Measurements from ENCODE around the gene UPK3A. TPM values are rescaled to one million over a fixed set of nuclear protein-coding genes. Genes with fewer than 3 reads are reported as not detected.
A peak's percentile ranks its signal among the peaks of the same experiment; 100 is the strongest.

UPK3A gene
- total RNA-seq, 4 donors from 2014 or later = not detected

DNA sequence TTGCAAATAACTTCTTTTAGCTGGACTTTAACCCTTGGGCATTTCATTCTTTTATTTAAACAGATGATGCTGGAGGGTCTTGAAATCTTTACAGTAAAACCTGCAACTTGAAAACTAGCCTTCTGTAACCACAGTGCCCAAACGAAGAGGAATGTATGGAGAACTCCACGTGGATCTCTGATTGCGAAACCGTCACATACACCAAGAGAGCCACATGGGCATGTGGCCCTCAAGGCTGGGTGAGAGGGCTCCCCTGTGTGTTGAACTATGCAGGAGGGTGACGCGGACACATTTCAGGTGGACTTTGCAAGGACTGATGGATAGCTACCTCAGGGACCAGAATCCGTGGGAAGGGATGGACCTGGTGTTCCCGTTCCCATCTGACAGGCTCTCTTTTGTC lies 55.6 kb downstream of the UPK3A start:
- DNase-seq (ENCODE audit: extremely low spot score) = no peak
- TF ChIP-seq, protein P1, sequence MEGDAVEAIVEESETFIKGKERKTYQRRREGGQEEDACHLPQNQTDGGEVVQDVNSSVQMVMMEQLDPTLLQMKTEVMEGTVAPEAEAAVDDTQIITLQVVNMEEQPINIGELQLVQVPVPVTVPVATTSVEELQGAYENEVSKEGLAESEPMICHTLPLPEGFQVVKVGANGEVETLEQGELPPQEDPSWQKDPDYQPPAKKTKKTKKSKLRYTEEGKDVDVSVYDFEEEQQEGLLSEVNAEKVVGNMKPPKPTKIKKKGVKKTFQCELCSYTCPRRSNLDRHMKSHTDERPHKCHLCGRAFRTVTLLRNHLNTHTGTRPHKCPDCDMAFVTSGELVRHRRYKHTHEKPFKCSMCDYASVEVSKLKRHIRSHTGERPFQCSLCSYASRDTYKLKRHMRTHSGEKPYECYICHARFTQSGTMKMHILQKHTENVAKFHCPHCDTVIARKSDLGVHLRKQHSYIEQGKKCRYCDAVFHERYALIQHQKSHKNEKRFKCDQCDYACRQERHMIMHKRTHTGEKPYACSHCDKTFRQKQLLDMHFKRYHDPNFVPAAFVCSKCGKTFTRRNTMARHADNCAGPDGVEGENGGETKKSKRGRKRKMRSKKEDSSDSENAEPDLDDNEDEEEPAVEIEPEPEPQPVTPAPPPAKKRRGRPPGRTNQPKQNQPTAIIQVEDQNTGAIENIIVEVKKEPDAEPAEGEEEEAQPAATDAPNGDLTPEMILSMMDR (IDR thresholded peaks at IDR 0.05) = no peak
- no peak for TF ChIP-seq POLR2AphosphoS5 (IDR thresholded peaks at IDR 0.05)
- TF ChIP-seq POLR2A (IDR thresholded peaks at IDR 0.05; ENCODE audit: low read depth) = no peak
- no peak for TF ChIP-seq EP300 (IDR thresholded peaks at IDR 0.05)

DNA sequence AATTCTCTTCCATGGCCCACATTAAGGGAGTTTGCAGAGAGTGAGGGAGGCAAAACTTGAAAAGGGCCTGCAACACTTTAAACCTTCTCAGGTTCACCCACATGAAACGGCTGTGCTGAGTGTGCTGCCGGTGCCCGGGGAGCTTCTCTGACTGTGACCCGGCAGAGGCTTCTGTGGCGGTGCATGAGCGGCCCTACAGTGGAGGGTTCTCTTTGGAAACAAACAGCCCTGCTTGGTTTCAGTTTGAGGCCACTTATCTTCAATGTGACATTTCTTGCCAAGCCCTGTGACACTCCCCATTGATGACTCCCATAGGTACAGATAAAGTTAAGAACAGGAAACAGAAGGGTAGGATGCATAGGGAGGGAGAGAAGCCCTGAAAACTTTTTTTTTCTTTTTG lies 56.7 kb downstream of the UPK3A start:
- 80% methylated on average over 6 of the region's 6 CpGs for WGBS
- no peak for DNase-seq (ENCODE audit: extremely low spot score)
- Histone ChIP-seq H3K27me3 (no peaks in the 10 kb centered on the region), H3K4me1 (peaks cover 12 to 22% (median 13%) of the 10 kb centered on the region in 4 donors), H3K36me3 (peaks cover 14 to 75% (median 36%) of the 10 kb centered on the region in 4 donors), H3K9me3 (no peaks in the 10 kb centered on the region), H3K27ac (replicated peaks in 1 of 4) (no peak overlapping the region), H3K4me3 (no peak overlapping the region)
- TF ChIP-seq EP300 (IDR thresholded peaks at IDR 0.05) = no peak
- TF ChIP-seq POLR2A (IDR thresholded peaks at IDR 0.05; ENCODE audit: low read depth) = no peak
- no peak for TF ChIP-seq POLR2AphosphoS5 (IDR thresholded peaks at IDR 0.05)
- TF ChIP-seq, protein P1 (IDR thresholded peaks at IDR 0.05) = no peak
- intact Hi-C loops (cut with DNase I) = no loop called here

More for the DNA sequence above, 55.6 kb downstream of the UPK3A start:
- H3K36me3 ChIP-seq = peaks cover 14 to 87% (median 40%) of the 10 kb centered on the region in 4 donors
- 82% methylated on average over 8 of the region's 8 CpGs for WGBS
- H3K4me3 ChIP-seq = no peak overlapping the region
- intact Hi-C loops (cut with DNase I) = no loop called here
- H3K27ac ChIP-seq (replicated peaks in 1 of 4) = no peak overlapping the region
- no peaks in the 10 kb centered on the region for H3K27me3 ChIP-seq
- no peaks in the 10 kb centered on the region for H3K9me3 ChIP-seq
- H3K4me1 ChIP-seq = peaks cover 19 to 27% (median 21%) of the 10 kb centered on the region in 4 donors

DNA sequence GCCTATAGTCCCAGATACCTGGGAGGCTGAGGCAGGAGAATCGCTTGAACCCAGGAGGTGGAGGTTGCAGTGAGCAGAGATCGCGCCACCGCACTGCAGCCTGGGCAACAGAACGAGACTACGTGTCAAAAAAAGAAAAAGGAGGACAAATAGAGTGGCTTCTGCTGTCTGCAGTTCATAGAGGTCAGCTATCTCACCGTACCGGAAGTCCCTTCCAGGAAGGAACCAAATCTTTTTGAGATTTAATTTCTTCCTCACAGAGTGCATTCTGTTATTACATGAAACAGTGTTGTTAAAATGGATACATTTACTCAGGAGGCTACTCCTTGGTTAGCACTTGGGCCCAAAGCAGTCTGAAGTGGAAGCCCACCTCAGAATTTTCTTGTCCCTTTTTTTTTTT lies 58.4 kb downstream of the UPK3A start:
- H3K27ac ChIP-seq (replicated peaks in 1 of 4) = no peak overlapping the region
- no peaks in the 10 kb centered on the region for H3K27me3 ChIP-seq
- H3K9me3 ChIP-seq = no peaks in the 10 kb centered on the region
- 93% methylated on average over 8 of the region's 8 CpGs for WGBS
- no peak for DNase-seq (ENCODE audit: extremely low spot score)
- peaks cover 14 to 61% (median 31%) of the 10 kb centered on the region in 4 donors for H3K36me3 ChIP-seq
- H3K4me3 ChIP-seq = no peak overlapping the region
- peaks cover 0 to 8% (median 0%) of the 10 kb centered on the region in 4 donors for H3K4me1 ChIP-seq
- TF ChIP-seq POLR2A (IDR thresholded peaks at IDR 0.05; ENCODE audit: low read depth) = no peak
- TF ChIP-seq EP300 (IDR thresholded peaks at IDR 0.05) = no peak
- TF ChIP-seq, protein P1 (IDR thresholded peaks at IDR 0.05) = no peak
- TF ChIP-seq POLR2AphosphoS5 (IDR thresholded peaks at IDR 0.05) = no peak
- intact Hi-C loops (cut with DNase I) = no loop called here

DNA sequence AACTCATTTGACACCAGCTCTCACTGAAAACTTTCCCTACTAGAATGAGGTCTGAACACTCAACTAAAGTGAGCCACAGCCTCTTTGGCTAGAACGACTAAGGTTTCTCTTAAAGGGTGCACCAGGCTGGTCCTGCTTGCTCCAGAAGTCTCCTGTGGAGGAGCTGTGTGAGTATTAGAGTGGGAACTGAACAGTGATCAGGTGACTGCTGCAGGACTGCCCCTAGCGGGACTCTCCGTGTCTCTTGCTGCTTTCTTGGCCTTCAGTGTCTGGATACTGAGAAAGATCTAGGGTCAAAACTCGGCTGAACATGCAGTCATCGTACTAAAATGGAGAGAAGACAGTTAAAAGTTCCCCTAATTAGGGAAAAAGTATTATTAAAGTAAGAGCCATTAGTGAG lies 59.6 kb downstream of the UPK3A start:
- Histone ChIP-seq H3K4me3 (no peak overlapping the region), H3K27ac (replicated peaks in 1 of 4) (no peak overlapping the region), H3K27me3 (no peaks in the 10 kb centered on the region), H3K9me3 (no peaks in the 10 kb centered on the region), H3K36me3 (peaks cover 12 to 49% (median 24%) of the 10 kb centered on the region in 4 donors), H3K4me1 (peaks cover 0 to 8% (median 0%) of the 10 kb centered on the region in 4 donors)
- DNase-seq (ENCODE audit: extremely low spot score) = no peak
- 60% methylated on average over 5 of the region's 5 CpGs for WGBS
- TF ChIP-seq POLR2A (IDR thresholded peaks at IDR 0.05; ENCODE audit: low read depth) = no peak
- TF ChIP-seq, protein P1 (IDR thresholded peaks at IDR 0.05) = peak in 1 of 3 experiments; percentile 2
- no peak for TF ChIP-seq EP300 (IDR thresholded peaks at IDR 0.05)
- TF ChIP-seq POLR2AphosphoS5 (IDR thresholded peaks at IDR 0.05) = no peak
- intact Hi-C loops (cut with DNase I) = no loop called here

Other genes with a start within 250 kb of the UPK3A start
- gene NUP50, start 121.0 kb upstream of the UPK3A start, total RNA-seq = 10 to 100 TPM; 22.7 to 40.3 (median 30.0) TPM
- 10 to 100 TPM; 31.6 to 67.1 (median 46.8) TPM for gene KIAA0930, start 44.1 kb upstream of the UPK3A start, total RNA-seq
- gene FAM118A, start 25.0 kb downstream of the UPK3A start, total RNA-seq = 10 to 100 TPM; 24.4 to 45.8 (median 32.1) TPM
- under 1 TPM in 1 of 4 donors, not detected in 3; 0.13 TPM for gene SMC1B, start 128.7 kb downstream of the UPK3A start, total RNA-seq
- not detected for gene RIBC2, start 128.7 kb downstream of the UPK3A start, total RNA-seq
- gene FBLN1, start 217.9 kb downstream of the UPK3A start, total RNA-seq = 100 to 1,000 TPM; 355 to 534 (median 417) TPM